ENCODE measurements around the gene RFTN1. TPM values are rescaled to one million over a fixed set of nuclear protein-coding genes. Genes with fewer than 3 reads are reported as not detected.

The RFTN1 gene
- total and polyA plus RNA-seq, 9 of the 15 experiments (the other 6 are each of a cell fraction or from before 2014, with no cell fraction given), result 0.08 to 0.51 (median 0.11) TPM; not detected in 6

GRCh38 chr3:16298891-16299290 lies 214.6 kb downstream of the RFTN1 start:
- ATAC-seq (no peak), DNase-seq (ENCODE audit: extremely low read depth in 1 of 4, low spot score in 3 of 4) (no peak), FAIRE-seq (no peak)
- TF ChIP-seq ETV5 (CRISPR knock-in tag; IDR thresholded peaks at IDR 0.05; ENCODE audit: low read depth) (no peak), SIRT6 (IDR thresholded peaks at IDR 0.05; ENCODE audit: low read depth, low read length) (no peak), MCM7 (IDR thresholded peaks at IDR 0.05) (no peak), ZHX1 (conservative IDR thresholded peaks at IDR 0.05; ENCODE audit: low read length) (no peak), LARP7 (IDR thresholded peaks at IDR 0.05) (no peak), ELF1 (tag; IDR thresholded peaks at IDR 0.05) (no peak), KDM1A (IDR thresholded peaks at IDR 0.05) (no peak), CXXC5 (CRISPR knock-in tag; IDR thresholded peaks at IDR 0.05) (no peak)
- CTCF ChIA-PET (ENCODE audit: low intra/inter-chr PET ratio), result no interaction called here
- Histone ChIP-seq H2AFZ (ENCODE audit: low read depth, low read length) (no peak overlapping the region), H3K27me3 (ENCODE audit: control insufficient read depth in 2 of 2, insufficient read depth in 2 of 2, low read length in 2 of 2) (no peaks in the 10 kb centered on the region), H3K79me2 (ENCODE audit: control insufficient read depth, insufficient read depth, low read length) (no peaks in the 10 kb centered on the region), H3K9me1 (ENCODE audit: control insufficient read depth, insufficient read depth, low read length) (no peaks in the 10 kb centered on the region), H4K20me1 (replicated peaks; ENCODE audit: control insufficient read depth, insufficient read depth, low read length) (0 out of 2 replicates have a peak, but pooled peaks cover under 1% of the 10 kb centered on the region), H3K4me3 (no peak overlapping the region), H3K9ac (ENCODE audit: insufficient read depth in 1 of 2, low read depth in 2 of 2, low read length in 2 of 2) (no peak overlapping the region), H3K4me1 (replicated peaks in 1 of 2; ENCODE audit: control insufficient read depth in 2 of 2, insufficient read depth in 2 of 2, low read length in 2 of 2) (peaks cover 0 to 29% of the 10 kb centered on the region in 2 experiments; a peak in 3 of 5 replicates), H3K9me3 (replicated peaks; ENCODE audit: control insufficient read depth, insufficient read depth, low read depth, low read length) (no peaks in the 10 kb centered on the region), H3K4me2 (ENCODE audit: insufficient read depth, low read length) (no peak overlapping the region), H3K36me3 (ENCODE audit: control insufficient read depth, insufficient read depth, low read length) (peaks cover 94% of the 10 kb centered on the region), H3K27ac (ENCODE audit: extremely low read depth, low read depth, low read length) (no peak overlapping the region)
- intact Hi-C loops (cut with micrococcal nuclease) (no loop called here), in situ Hi-C loops (cut with MboI) (no loop called here)
- 93% methylated on average over 6 of the region's 6 CpGs for WGBS (ENCODE audit: insufficient coverage, low coverage, missing lambda C conversion rate)
- POLR2A ChIA-PET, result no interaction called here
- BruUV-seq (replicated peaks), result no TSS peak
